Endothelial cell (in vitro differentiated cells): Measurements from ENCODE around the gene ANXA3. TPM values are rescaled to one million over a fixed set of nuclear protein-coding genes. Genes with fewer than 3 reads are reported as not detected.

Source experiments
- DNase-seq: peaks from one replicate; pipeline ENCODE4 v3.0.0; 2021; ENCODE audit warnings: low spot score
- H3K27ac Mint-ChIP-seq: one replicate; pipeline ENCODE4 v1.8.0; 2021; ENCODE audit warnings: mixed read lengths, inconsistent platforms; ENCODE audit not compliant: unreplicated experiment
- H3K27me3 Mint-ChIP-seq: one replicate; pipeline ENCODE4 v1.8.0; 2021; ENCODE audit warnings: mild to moderate bottlenecking, moderate library complexity, mixed read lengths, inconsistent platforms; ENCODE audit not compliant: unreplicated experiment
- H3K36me3 Mint-ChIP-seq: one replicate; pipeline ENCODE4 v1.8.0; 2021; ENCODE audit warnings: mild to moderate bottlenecking, low read depth, mixed read lengths, inconsistent platforms; ENCODE audit not compliant: unreplicated experiment
- H3K4me1 Mint-ChIP-seq: one replicate; pipeline ENCODE4 v1.8.0; 2021; ENCODE audit warnings: mild to moderate bottlenecking, mixed read lengths, inconsistent platforms; ENCODE audit not compliant: unreplicated experiment
- H3K4me3 Mint-ChIP-seq: one replicate; pipeline ENCODE4 v1.8.0; 2021; ENCODE audit warnings: mild to moderate bottlenecking, mixed read lengths, inconsistent platforms; ENCODE audit not compliant: unreplicated experiment
- H3K9me3 Mint-ChIP-seq: one replicate; pipeline ENCODE4 v1.8.0; 2021; ENCODE audit warnings: mixed read lengths, inconsistent platforms; ENCODE audit not compliant: unreplicated experiment
- CTCF ChIP-seq: fragments of 200-600 bp; sonication (generic); IDR thresholded peaks from one replicate; pipeline ENCODE4 v1.5.0; 2021; ENCODE audit warnings: antibody characterized with exemption; ENCODE audit not compliant: unreplicated experiment
- total RNA-seq: library from RNA; stranded (reverse); fragmentation: NEBNext Ultra II Directional; extraction: Animal tissue kit (Norgen Biotek cat#: 25700); gene quantifications from one replicate; pipeline ENCODE4 v1.2.1, GENCODE V29; 2021; ENCODE audit not compliant: unreplicated experiment

ANXA3 gene
- total RNA-seq, 1 donor from 2014 or later, result 30.4 TPM

GRCh38 chr4:78625073-78625472, 73.5 kb downstream of the ANXA3 start:
- TF ChIP-seq CTCF, result no peak
- no peak for DNase-seq
- Mint-ChIP-seq H3K27ac (no peak overlapping the region), H3K4me1 (peaks cover 25% of the 10 kb centered on the region), H3K9me3 (no peaks in the 10 kb centered on the region), H3K4me3 (no peak overlapping the region), H3K27me3 (no peaks in the 10 kb centered on the region), H3K36me3 (peaks cover 9% of the 10 kb centered on the region)

- no peak overlapping the region for H3K27ac Mint-ChIP-seq
Observed at GRCh38 chr4:78627046-78627965, 75.7 kb downstream of the ANXA3 start.

GRCh38 chr4:78627966-78628678, 76.6 kb downstream of the ANXA3 start:
- H3K4me1 Mint-ChIP-seq, result peaks cover 13% of the 10 kb centered on the region
- peaks cover 5% of the 10 kb centered on the region for H3K36me3 Mint-ChIP-seq
- no peaks in the 10 kb centered on the region for H3K9me3 Mint-ChIP-seq
- H3K27ac Mint-ChIP-seq, result no peak overlapping the region
- peak overlapping the region; percentile 21 for H3K4me3 Mint-ChIP-seq
- DNase-seq, result no peak
- no peak for TF ChIP-seq CTCF
- H3K27me3 Mint-ChIP-seq, result no peaks in the 10 kb centered on the region

More at GRCh38 chr4:78627046-78627965, 75.7 kb downstream of the ANXA3 start:
- no peak for DNase-seq
- TF ChIP-seq CTCF, result no peak
- Mint-ChIP-seq H3K9me3 (no peaks in the 10 kb centered on the region), H3K36me3 (peaks cover 9% of the 10 kb centered on the region), H3K27me3 (no peaks in the 10 kb centered on the region), H3K4me3 (no peak overlapping the region), H3K4me1 (peaks cover 18% of the 10 kb centered on the region)

- Mint-ChIP-seq H3K4me1 (peaks cover 3% of the 10 kb centered on the region), H3K27ac (no peak overlapping the region), H3K27me3 (no peaks in the 10 kb centered on the region), H3K36me3 (peaks cover 5% of the 10 kb centered on the region), H3K4me3 (no peak overlapping the region), H3K9me3 (no peaks in the 10 kb centered on the region)
- no peak for TF ChIP-seq CTCF
- no peak for DNase-seq
Observed at GRCh38 chr4:78629991-78630541, 78.5 kb downstream of the ANXA3 start.
